ENCODE data around the gene OPRPN. TPM values are rescaled to one million over a fixed set of nuclear protein-coding genes. Genes with fewer than 3 reads are reported as not detected.

OPRPN gene
- total and polyA plus RNA-seq, 4 donors: 0.42 TPM; not detected in 3

DNA sequence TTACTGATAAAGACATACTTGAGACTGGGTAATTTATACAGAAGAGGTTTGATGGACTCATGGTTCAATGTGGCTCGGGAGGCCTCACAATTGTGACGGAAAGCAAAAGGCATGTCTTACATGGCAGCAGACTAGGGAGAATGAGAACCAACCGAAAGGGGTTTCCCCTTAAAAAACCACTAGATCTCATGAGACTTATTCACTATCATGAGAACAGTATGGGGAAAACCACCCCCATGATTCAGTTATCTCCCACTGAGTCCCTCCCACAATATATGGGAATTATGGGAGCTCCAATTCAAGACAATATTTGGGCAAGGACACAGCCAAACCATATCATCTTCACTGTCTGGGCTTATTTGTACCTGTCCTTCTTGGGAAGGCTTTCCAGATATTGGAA lies 51.5 kb downstream of the OPRPN start (continued):
- TF ChIP-seq, protein P1, sequence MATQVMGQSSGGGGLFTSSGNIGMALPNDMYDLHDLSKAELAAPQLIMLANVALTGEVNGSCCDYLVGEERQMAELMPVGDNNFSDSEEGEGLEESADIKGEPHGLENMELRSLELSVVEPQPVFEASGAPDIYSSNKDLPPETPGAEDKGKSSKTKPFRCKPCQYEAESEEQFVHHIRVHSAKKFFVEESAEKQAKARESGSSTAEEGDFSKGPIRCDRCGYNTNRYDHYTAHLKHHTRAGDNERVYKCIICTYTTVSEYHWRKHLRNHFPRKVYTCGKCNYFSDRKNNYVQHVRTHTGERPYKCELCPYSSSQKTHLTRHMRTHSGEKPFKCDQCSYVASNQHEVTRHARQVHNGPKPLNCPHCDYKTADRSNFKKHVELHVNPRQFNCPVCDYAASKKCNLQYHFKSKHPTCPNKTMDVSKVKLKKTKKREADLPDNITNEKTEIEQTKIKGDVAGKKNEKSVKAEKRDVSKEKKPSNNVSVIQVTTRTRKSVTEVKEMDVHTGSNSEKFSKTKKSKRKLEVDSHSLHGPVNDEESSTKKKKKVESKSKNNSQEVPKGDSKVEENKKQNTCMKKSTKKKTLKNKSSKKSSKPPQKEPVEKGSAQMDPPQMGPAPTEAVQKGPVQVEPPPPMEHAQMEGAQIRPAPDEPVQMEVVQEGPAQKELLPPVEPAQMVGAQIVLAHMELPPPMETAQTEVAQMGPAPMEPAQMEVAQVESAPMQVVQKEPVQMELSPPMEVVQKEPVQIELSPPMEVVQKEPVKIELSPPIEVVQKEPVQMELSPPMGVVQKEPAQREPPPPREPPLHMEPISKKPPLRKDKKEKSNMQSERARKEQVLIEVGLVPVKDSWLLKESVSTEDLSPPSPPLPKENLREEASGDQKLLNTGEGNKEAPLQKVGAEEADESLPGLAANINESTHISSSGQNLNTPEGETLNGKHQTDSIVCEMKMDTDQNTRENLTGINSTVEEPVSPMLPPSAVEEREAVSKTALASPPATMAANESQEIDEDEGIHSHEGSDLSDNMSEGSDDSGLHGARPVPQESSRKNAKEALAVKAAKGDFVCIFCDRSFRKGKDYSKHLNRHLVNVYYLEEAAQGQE (IDR thresholded peaks at IDR 0.05): no peak
- TF ChIP-seq GABPA (IDR thresholded peaks at IDR 0.05 in 1 of 2, conservative IDR thresholded peaks at IDR 0.05 in 1 of 2) (no peak), FOXA2 (IDR thresholded peaks at IDR 0.05) (no peak), HNF4G (IDR thresholded peaks at IDR 0.05) (no peak), RAD21 (IDR thresholded peaks at IDR 0.05) (no peak), FOXA1 (IDR thresholded peaks at IDR 0.05) (no peak)

DNA sequence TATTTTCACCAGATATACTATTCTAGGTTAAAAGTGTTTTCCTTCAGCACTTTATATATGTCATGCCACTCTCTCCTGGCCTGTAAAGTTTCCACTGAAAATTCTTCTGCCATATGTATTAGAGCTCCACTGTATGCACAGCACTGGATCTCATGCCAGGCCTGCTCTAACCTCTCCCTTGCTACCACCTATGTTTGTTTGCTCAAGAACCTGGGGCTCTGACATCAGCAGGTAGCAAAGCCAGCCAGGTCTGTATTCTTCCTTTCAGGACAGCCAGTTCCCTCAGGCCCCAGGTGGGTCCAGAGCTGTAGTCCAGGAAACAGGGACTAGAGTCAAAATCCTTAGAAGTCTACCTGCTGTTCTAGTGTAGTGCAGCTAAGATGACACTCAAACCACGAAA lies 55.2 kb downstream of the OPRPN start:
- 14% methylated on average over 1 of the region's 1 CpG for WGBS
- Histone ChIP-seq H3K9ac (ENCODE audit: low read depth in 1 of 2, low read length in 2 of 2) (no peak overlapping the region), H3K4me1 (ENCODE audit: control insufficient read depth in 4 of 4, insufficient read depth in 4 of 4, low read length in 3 of 4) (no peaks in the 10 kb centered on the region), H3K36me3 (ENCODE audit: control insufficient read depth in 4 of 4, insufficient read depth in 3 of 4, low read depth in 1 of 4, low read length in 3 of 4) (no peaks in the 10 kb centered on the region), H3K27me3 (ENCODE audit: control insufficient read depth in 4 of 4, insufficient read depth in 4 of 4, low read length in 3 of 4) (no peaks in the 10 kb centered on the region), H3K4me3 (ENCODE audit: low read depth in 1 of 3, low read length in 3 of 3) (no peak overlapping the region), H3K9me3 (ENCODE audit: control insufficient read depth in 4 of 4, low read length in 3 of 4) (no peaks in the 10 kb centered on the region), H3K27ac (ENCODE audit: low read depth in 1 of 2, low read length in 2 of 2) (no peak overlapping the region)
- no peak for TF ChIP-seq YY1 (IDR thresholded peaks at IDR 0.05)
- TF ChIP-seq, protein P1 (IDR thresholded peaks at IDR 0.05): no peak
- no peak for TF ChIP-seq RXRA (IDR thresholded peaks at IDR 0.05)
- TF ChIP-seq HNF4A (conservative IDR thresholded peaks at IDR 0.05): no peak
- TF ChIP-seq HNF4G (IDR thresholded peaks at IDR 0.05): no peak
- TF ChIP-seq, protein P2, sequence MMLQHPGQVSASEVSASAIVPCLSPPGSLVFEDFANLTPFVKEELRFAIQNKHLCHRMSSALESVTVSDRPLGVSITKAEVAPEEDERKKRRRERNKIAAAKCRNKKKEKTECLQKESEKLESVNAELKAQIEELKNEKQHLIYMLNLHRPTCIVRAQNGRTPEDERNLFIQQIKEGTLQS (IDR thresholded peaks at IDR 0.05): no peak
- no peak for TF ChIP-seq RAD21 (IDR thresholded peaks at IDR 0.05)
- TF ChIP-seq, protein P3, sequence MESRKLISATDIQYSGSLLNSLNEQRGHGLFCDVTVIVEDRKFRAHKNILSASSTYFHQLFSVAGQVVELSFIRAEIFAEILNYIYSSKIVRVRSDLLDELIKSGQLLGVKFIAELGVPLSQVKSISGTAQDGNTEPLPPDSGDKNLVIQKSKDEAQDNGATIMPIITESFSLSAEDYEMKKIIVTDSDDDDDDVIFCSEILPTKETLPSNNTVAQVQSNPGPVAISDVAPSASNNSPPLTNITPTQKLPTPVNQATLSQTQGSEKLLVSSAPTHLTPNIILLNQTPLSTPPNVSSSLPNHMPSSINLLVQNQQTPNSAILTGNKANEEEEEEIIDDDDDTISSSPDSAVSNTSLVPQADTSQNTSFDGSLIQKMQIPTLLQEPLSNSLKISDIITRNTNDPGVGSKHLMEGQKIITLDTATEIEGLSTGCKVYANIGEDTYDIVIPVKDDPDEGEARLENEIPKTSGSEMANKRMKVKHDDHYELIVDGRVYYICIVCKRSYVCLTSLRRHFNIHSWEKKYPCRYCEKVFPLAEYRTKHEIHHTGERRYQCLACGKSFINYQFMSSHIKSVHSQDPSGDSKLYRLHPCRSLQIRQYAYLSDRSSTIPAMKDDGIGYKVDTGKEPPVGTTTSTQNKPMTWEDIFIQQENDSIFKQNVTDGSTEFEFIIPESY (IDR thresholded peaks at IDR 0.05): no peak
- TF ChIP-seq FOXA1 (IDR thresholded peaks at IDR 0.05): no peak
- no peak for TF ChIP-seq GABPA (IDR thresholded peaks at IDR 0.05 in 1 of 2, conservative IDR thresholded peaks at IDR 0.05 in 1 of 2)
- no peak for TF ChIP-seq EGR1 (IDR thresholded peaks at IDR 0.05; ENCODE audit: low read depth in 2 of 2)
- TF ChIP-seq, protein P4, sequence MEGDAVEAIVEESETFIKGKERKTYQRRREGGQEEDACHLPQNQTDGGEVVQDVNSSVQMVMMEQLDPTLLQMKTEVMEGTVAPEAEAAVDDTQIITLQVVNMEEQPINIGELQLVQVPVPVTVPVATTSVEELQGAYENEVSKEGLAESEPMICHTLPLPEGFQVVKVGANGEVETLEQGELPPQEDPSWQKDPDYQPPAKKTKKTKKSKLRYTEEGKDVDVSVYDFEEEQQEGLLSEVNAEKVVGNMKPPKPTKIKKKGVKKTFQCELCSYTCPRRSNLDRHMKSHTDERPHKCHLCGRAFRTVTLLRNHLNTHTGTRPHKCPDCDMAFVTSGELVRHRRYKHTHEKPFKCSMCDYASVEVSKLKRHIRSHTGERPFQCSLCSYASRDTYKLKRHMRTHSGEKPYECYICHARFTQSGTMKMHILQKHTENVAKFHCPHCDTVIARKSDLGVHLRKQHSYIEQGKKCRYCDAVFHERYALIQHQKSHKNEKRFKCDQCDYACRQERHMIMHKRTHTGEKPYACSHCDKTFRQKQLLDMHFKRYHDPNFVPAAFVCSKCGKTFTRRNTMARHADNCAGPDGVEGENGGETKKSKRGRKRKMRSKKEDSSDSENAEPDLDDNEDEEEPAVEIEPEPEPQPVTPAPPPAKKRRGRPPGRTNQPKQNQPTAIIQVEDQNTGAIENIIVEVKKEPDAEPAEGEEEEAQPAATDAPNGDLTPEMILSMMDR (IDR thresholded peaks at IDR 0.05; ENCODE audit: low read depth, low read length, missing input control): no peak
- no peak for DNase-seq (ENCODE audit: low spot score)

Other genes with a start within 250 kb of the OPRPN start
- gene PRR27, start 243.7 kb upstream of the OPRPN start, total RNA-seq: not detected
- not detected for gene PRR27, start 243.7 kb upstream of the OPRPN start, polyA plus RNA-seq
- gene ODAM, start 202.2 kb upstream of the OPRPN start, total RNA-seq: under 1 TPM; 0.25 to 0.28 TPM
- not detected for gene ODAM, start 202.2 kb upstream of the OPRPN start, polyA plus RNA-seq
- gene FDCSP, start 171.8 kb upstream of the OPRPN start, total RNA-seq: not detected
- gene FDCSP, start 171.8 kb upstream of the OPRPN start, polyA plus RNA-seq: not detected
- not detected for gene CSN3, start 155.3 kb upstream of the OPRPN start, total RNA-seq
- not detected for gene CSN3, start 155.3 kb upstream of the OPRPN start, polyA plus RNA-seq
- gene CABS1, start 63.0 kb upstream of the OPRPN start, total RNA-seq: not detected
- gene CABS1, start 63.0 kb upstream of the OPRPN start, polyA plus RNA-seq: not detected
- not detected for gene SMR3A, start 37.2 kb upstream of the OPRPN start, total RNA-seq
- not detected for gene SMR3A, start 37.2 kb upstream of the OPRPN start, polyA plus RNA-seq
- not detected for gene SMR3B, start 14.8 kb upstream of the OPRPN start, total RNA-seq
- not detected for gene SMR3B, start 14.8 kb upstream of the OPRPN start, polyA plus RNA-seq
- gene MUC7, start 74.3 kb downstream of the OPRPN start, total RNA-seq: not detected
- gene MUC7, start 74.3 kb downstream of the OPRPN start, polyA plus RNA-seq: not detected
- not detected for gene AMTN, start 120.6 kb downstream of the OPRPN start, total RNA-seq
- not detected for gene AMTN, start 120.6 kb downstream of the OPRPN start, polyA plus RNA-seq
- gene AMBN, start 194.3 kb downstream of the OPRPN start, total RNA-seq: not detected
- not detected for gene AMBN, start 194.3 kb downstream of the OPRPN start, polyA plus RNA-seq
- under 1 TPM; 0.28 to 0.50 TPM for gene ENAM, start 230.8 kb downstream of the OPRPN start, total RNA-seq
- gene ENAM, start 230.8 kb downstream of the OPRPN start, polyA plus RNA-seq: under 1 TPM; 0.25 to 0.29 TPM